ENCODE data around the gene RNF227. TPM values are rescaled to one million over a fixed set of nuclear protein-coding genes. Genes with fewer than 3 reads are reported as not detected.
"Not testable (repeated sequence)": the region's sequence is repeated elsewhere in the genome, so short reads cannot be mapped to it uniquely, and the experiment has no call there.

RNF227 gene
- total RNA-seq, 1 experiment from 2014 or later = 0.83 TPM

GRCh38 chr17:7955414-7956227 is 39.5 kb upstream of the RNF227 start (continued):
- TF ChIP-seq ATF6 (CRISPR knock-in tag; IDR thresholded peaks at IDR 0.05) (no peak), NFE2L1 (CRISPR knock-in tag; IDR thresholded peaks at IDR 0.05) (no peak), E2F1 (CRISPR knock-in tag; IDR thresholded peaks at IDR 0.05) (no peak), PREB (CRISPR knock-in tag; IDR thresholded peaks at IDR 0.05; ENCODE audit: borderline replicate concordance) (no peak), KAT7 (CRISPR knock-in tag; IDR thresholded peaks at IDR 0.05; ENCODE audit: borderline replicate concordance) (no peak), ZNF317 (CRISPR knock-in tag; IDR thresholded peaks at IDR 0.05; ENCODE audit: borderline replicate concordance, low read depth) (no peak), NR1H2 (CRISPR knock-in tag; IDR thresholded peaks at IDR 0.05) (no peak), ETV6 (CRISPR knock-in tag; IDR thresholded peaks at IDR 0.05) (no peak), TCF7 (CRISPR knock-in tag; IDR thresholded peaks at IDR 0.05; ENCODE audit: low read depth) (no peak)

- H3K27me3 Mint-ChIP-seq (ENCODE audit: low read depth); H3K4me1 Mint-ChIP-seq; CTCF ChIA-PET; H3K27ac Mint-ChIP-seq; H3K9me3 Mint-ChIP-seq; POLR2A ChIA-PET; ATAC-seq; H3K4me3 Mint-ChIP-seq; DNase-seq (ENCODE audit: low spot score): not testable (repeated sequence)
- H3K36me3 Mint-ChIP-seq = peaks cover 17% of the 10 kb centered on the region
These were observed 37.2 kb upstream of the RNF227 start for GRCh38 chr17:7953266-7953665.

- no peak overlapping the region for H3K27ac Mint-ChIP-seq
- DNase-seq (ENCODE audit: low spot score) = no peak
- peaks cover 9% of the 10 kb centered on the region for H3K9me3 Mint-ChIP-seq
- peaks cover 32% of the 10 kb centered on the region for H3K36me3 Mint-ChIP-seq
- H3K4me1 Mint-ChIP-seq = no peaks in the 10 kb centered on the region
- no peaks in the 10 kb centered on the region for H3K27me3 Mint-ChIP-seq (ENCODE audit: low read depth)
- no peak for ATAC-seq
- H3K4me3 Mint-ChIP-seq = no peak overlapping the region
- CTCF ChIA-PET = no interaction called here
- TF ChIP-seq MXD4 (CRISPR knock-in tag; IDR thresholded peaks at IDR 0.05; ENCODE audit: borderline replicate concordance) (no peak), SP1 (CRISPR knock-in tag; conservative IDR thresholded peaks at IDR 0.05) (no peak), MAX (CRISPR knock-in tag; IDR thresholded peaks at IDR 0.05) (no peak), ETV6 (CRISPR knock-in tag; IDR thresholded peaks at IDR 0.05) (no peak), JAZF1 (CRISPR knock-in tag; IDR thresholded peaks at IDR 0.05) (no peak), TEAD4 (CRISPR knock-in tag; IDR thresholded peaks at IDR 0.05) (no peak), SMAD3 (CRISPR knock-in tag; IDR thresholded peaks at IDR 0.05; ENCODE audit: borderline replicate concordance) (no peak), KAT7 (CRISPR knock-in tag; IDR thresholded peaks at IDR 0.05; ENCODE audit: borderline replicate concordance) (no peak)
- POLR2A ChIA-PET = no interaction called here
These were observed 35.2 kb upstream of the RNF227 start for GRCh38 chr17:7951143-7951792.

- Mint-ChIP-seq H3K9me3 (peaks cover 9% of the 10 kb centered on the region), H3K27ac (no peak overlapping the region), H3K4me1 (no peaks in the 10 kb centered on the region), H3K4me3 (no peak overlapping the region), H3K27me3 (ENCODE audit: low read depth) (no peaks in the 10 kb centered on the region), H3K36me3 (peaks cover 39% of the 10 kb centered on the region)
- TF ChIP-seq ZNF232 (CRISPR knock-in tag; IDR thresholded peaks at IDR 0.05) (no peak), KAT7 (CRISPR knock-in tag; IDR thresholded peaks at IDR 0.05; ENCODE audit: borderline replicate concordance) (no peak), OVOL2 (CRISPR knock-in tag; IDR thresholded peaks at IDR 0.05; ENCODE audit: borderline replicate concordance) (no peak)
- ChIA-PET POLR2A (no interaction called here), CTCF (no interaction called here)
- DNase-seq (ENCODE audit: low spot score) = no peak
- ATAC-seq = no peak
These were observed 34.5 kb upstream of the RNF227 start for GRCh38 chr17:7950578-7950977.
